Activated CD8-positive, alpha-beta T cell treated with anti-CD3 and anti-CD28 coated beads for 36 hours (primary cell): ENCODE data around the gene MAP4K4. TPM values are rescaled to one million over a fixed set of nuclear protein-coding genes. Genes with fewer than 3 reads are reported as not detected.

ENCODE experiments used
- ATAC-seq: fragments of 200-7000 bp; cut with Tn5 transposase; one replicate; pipeline ENCODE4 v1.10.0; 2021; ENCODE audit warnings: mild to moderate bottlenecking, moderate library complexity
- CTCF ChIA-PET: fragments of 350-600 bp; sonication (Branson Sonifier 250); formaldehyde crosslinking; loops from one replicate; lab custom pipeline; 2021; ENCODE audit warnings: antibody characterized with exemption; lab: Charles Lee
- POLR2A ChIA-PET: fragments of 350-600 bp; sonication (Branson Sonifier 250); formaldehyde crosslinking; loops from one replicate; lab custom pipeline; 2021; ENCODE audit warnings: antibody characterized with exemption; lab: Charles Lee
- DNase-seq: peaks from one replicate; pipeline ENCODE4 v3.0.0-alpha.2; 2020
- H3K27ac Mint-ChIP-seq: one replicate; pipeline ENCODE4 v1.8.0; 2021; ENCODE audit warnings: mild to moderate bottlenecking, mixed read lengths
- H3K27me3 Mint-ChIP-seq: one replicate; pipeline ENCODE4 v1.8.0; 2021; ENCODE audit warnings: mixed read lengths
- H3K36me3 Mint-ChIP-seq: one replicate; pipeline ENCODE4 v1.8.0; 2021; ENCODE audit warnings: low read depth, mixed read lengths
- H3K4me1 Mint-ChIP-seq: one replicate; pipeline ENCODE4 v1.8.0; 2021; ENCODE audit warnings: low read depth, mixed read lengths
- H3K4me3 Mint-ChIP-seq: one replicate; pipeline ENCODE4 v1.8.0; 2021; ENCODE audit warnings: mild to moderate bottlenecking, moderate library complexity, mixed read lengths
- H3K9me3 Mint-ChIP-seq: one replicate; pipeline ENCODE4 v1.8.0; 2021; ENCODE audit warnings: mixed read lengths
- CTCF ChIP-seq: fragments of 200-600 bp; IDR thresholded peaks from one replicate; pipeline ENCODE4 v1.8.0; 2022; ENCODE audit warnings: antibody characterized with exemption, mild to moderate bottlenecking
- intact Hi-C: fragments of 100-400 bp; cut with micrococcal nuclease; formaldehyde crosslinking; loops from one replicate; pipeline ENCODE4 v1.10.0; 2022
- total RNA-seq, 2 experiments: library from RNA; stranded (reverse); gene quantifications; one replicate each; pipeline ENCODE4 v1.2.3, GENCODE V29; 2021

Gene MAP4K4
- total RNA-seq, 2 experiments from 2014 or later = 26.3 to 27.3 TPM

- ChIA-PET POLR2A (no interaction called here), CTCF (interaction anchor here (1.5 to 5.4 kb wide), 2 partner anchors 13 to 343 kb away, joined by 4 to 31 read pairs; no protein-coding TSS in a partner anchor)
- peaks cover 7% of the 10 kb centered on the region for H3K36me3 Mint-ChIP-seq
- peaks cover 4% of the 10 kb centered on the region for H3K9me3 Mint-ChIP-seq
- no peak for ATAC-seq
- H3K27me3 Mint-ChIP-seq = no peaks in the 10 kb centered on the region
- peaks cover 18% of the 10 kb centered on the region for H3K4me1 Mint-ChIP-seq
- no peak overlapping the region for H3K27ac Mint-ChIP-seq
- H3K4me3 Mint-ChIP-seq = no peak overlapping the region
- intact Hi-C loops = loop anchor here (10.0 kb wide), 1 partner anchor 348 kb away; no protein-coding TSS in a partner anchor
- TF ChIP-seq CTCF = no peak
- no peak for DNase-seq
These were observed 199.8 kb downstream of the MAP4K4 start for GRCh38 chr2:101897301-101897700.

- POLR2A ChIA-PET = no interaction called here
- peaks cover 11% of the 10 kb centered on the region for H3K4me1 Mint-ChIP-seq
- CTCF ChIA-PET = interaction anchor here (1.6 to 5.4 kb wide), 3 partner anchors 15 to 544 kb away, joined by 4 to 31 read pairs (median 7); no protein-coding TSS in a partner anchor
- no peak for TF ChIP-seq CTCF
- no peak for ATAC-seq
- no peak overlapping the region for H3K4me3 Mint-ChIP-seq
- no peaks in the 10 kb centered on the region for H3K36me3 Mint-ChIP-seq
- H3K27me3 Mint-ChIP-seq = peaks cover 5% of the 10 kb centered on the region
- peaks cover 6% of the 10 kb centered on the region for H3K9me3 Mint-ChIP-seq
- intact Hi-C loops = loop anchor here (10.0 kb wide), 1 partner anchor 346 kb away; no protein-coding TSS in a partner anchor
- DNase-seq = no peak
- no peak overlapping the region for H3K27ac Mint-ChIP-seq
These were observed 201.8 kb downstream of the MAP4K4 start for GRCh38 chr2:101899265-101899664.

GRCh38 chr2:101899871-101900270, 202.4 kb downstream of the MAP4K4 start:
- POLR2A ChIA-PET = no interaction called here
- DNase-seq = no peak
- Mint-ChIP-seq H3K27me3 (peaks cover 8% of the 10 kb centered on the region), H3K4me3 (no peak overlapping the region), H3K27ac (no peak overlapping the region), H3K9me3 (peaks cover 7% of the 10 kb centered on the region), H3K4me1 (peaks cover 11% of the 10 kb centered on the region), H3K36me3 (no peaks in the 10 kb centered on the region)
- CTCF ChIA-PET = interaction anchor here (1.6 to 5.4 kb wide), 3 partner anchors 16 to 544 kb away, joined by 4 to 31 read pairs (median 7); no protein-coding TSS in a partner anchor
- ATAC-seq = no peak
- intact Hi-C loops = loop anchor here (10.0 kb wide), 1 partner anchor 345 kb away; no protein-coding TSS in a partner anchor
- TF ChIP-seq CTCF = no peak

GRCh38 chr2:101900375-101900774, 202.9 kb downstream of the MAP4K4 start:
- intact Hi-C loops = no loop called here
- CTCF ChIA-PET = interaction anchor here (2.0 to 5.4 kb wide), 2 partner anchors 16 to 340 kb away, joined by 7 to 31 read pairs; no protein-coding TSS in a partner anchor
- Mint-ChIP-seq H3K4me1 (peaks cover 11% of the 10 kb centered on the region), H3K9me3 (peaks cover 9% of the 10 kb centered on the region), H3K4me3 (no peak overlapping the region), H3K36me3 (no peaks in the 10 kb centered on the region), H3K27ac (no peak overlapping the region), H3K27me3 (peaks cover 10% of the 10 kb centered on the region)
- POLR2A ChIA-PET = no interaction called here
- TF ChIP-seq CTCF = no peak
- DNase-seq (peak; percentile 42), ATAC-seq (peak; percentile 92)

- TF ChIP-seq CTCF = no peak
- H3K4me1 Mint-ChIP-seq = peaks cover 11% of the 10 kb centered on the region
- H3K27ac Mint-ChIP-seq = no peak overlapping the region
- POLR2A ChIA-PET = no interaction called here
- no peak overlapping the region for H3K4me3 Mint-ChIP-seq
- ATAC-seq = no peak
- CTCF ChIA-PET = interaction anchor here (2.0 to 5.4 kb wide), 2 partner anchors 17 to 339 kb away, joined by 7 to 31 read pairs; no protein-coding TSS in a partner anchor
- H3K27me3 Mint-ChIP-seq = peaks cover 13% of the 10 kb centered on the region
- intact Hi-C loops = no loop called here
- peaks cover 15% of the 10 kb centered on the region for H3K9me3 Mint-ChIP-seq
- H3K36me3 Mint-ChIP-seq = no peaks in the 10 kb centered on the region
- DNase-seq = no peak
These were observed 203.7 kb downstream of the MAP4K4 start for GRCh38 chr2:101901241-101901640.
